K562 (cell line): ENCODE measurements around the gene CYP2E1. TPM values are rescaled to one million over a fixed set of nuclear protein-coding genes. Genes with fewer than 3 reads are reported as not detected.
"Not testable (repeated sequence)": the region's sequence is repeated elsewhere in the genome, so short reads cannot be mapped to it uniquely, and the experiment has no call there.

ENCODE experiments used
- ATAC-seq: fragments of 200-7000 bp; cut with Tn5 transposase; 3 replicates; pipeline ENCODE4 v1.9.1; 2020; ENCODE audit warnings: moderate library complexity
- BruUV-seq: library from RNA; stranded (reverse); fragments of 400-500 nt; replicated peaks from 2 replicates; lab custom pipeline; 2021; lab: Mats Ljungman, UMichigan
- CTCF ChIA-PET: fragments of 300-600 bp; formaldehyde crosslinking; extraction: SDS; loops from one replicate; lab custom pipeline; 2021; ENCODE audit warnings: low intra/inter-chr PET ratio; lab: Yijun Ruan, JAX
- POLR2A ChIA-PET: fragments of 300-600, 350-650 bp; sonication (Branson Sonifier 250); formaldehyde crosslinking; extraction: SDS; loops from one replicate; lab custom pipeline; 2021; ENCODE audit warnings: antibody characterized with exemption, inconsistent platforms; lab: Yijun Ruan, JAX
- DNase-seq, 4 experiments: peaks; one replicate each; pipeline versions ENCODE4 v3.0.0 to v3.0.0-alpha.2; 2011 to 2018; ENCODE audit warnings: low spot score in 3 of 4, mixed read lengths in 3 of 4; ENCODE audit errors: extremely low read depth in 1 of 4
- FAIRE-seq: peaks from 2 replicates; lab custom pipeline; 2011; peaks lifted over from hg19 to GRCh38; lab: Jason Lieb, UNC
- H2AFZ ChIP-seq: 2 replicates; pipeline ENCODE4 v1.6.0; 2011; ENCODE audit warnings: low read depth, low read length, control low read depth, inconsistent platforms
- H3K27ac ChIP-seq: fragments of 200-600 bp; 3 replicates; pipeline ENCODE4 v1.8.0; 2011; ENCODE audit warnings: low read depth, mild to moderate bottlenecking, control low read depth, inconsistent platforms, low read length, moderate library complexity, mixed read lengths; ENCODE audit errors: extremely low read depth
- H3K27me3 ChIP-seq, 2 experiments: fragments of 300-600 bp in 1 of 2; 2 replicates in 1 of 2; 3 replicates in 1 of 2; pipeline versions ENCODE4 v1.6.0 to v1.8.0; 2011; ENCODE audit warnings: inconsistent platforms in 2 of 2, low read length in 2 of 2, mild to moderate bottlenecking in 1 of 2, mixed read lengths in 1 of 2, moderate library complexity in 1 of 2; ENCODE audit not compliant: control insufficient read depth in 2 of 2, insufficient read depth in 2 of 2
- H3K36me3 ChIP-seq: fragments of 300-600 bp; 3 replicates; pipeline ENCODE4 v1.8.0; 2011; ENCODE audit warnings: mild to moderate bottlenecking, low read length, inconsistent platforms; ENCODE audit not compliant: control insufficient read depth, insufficient read depth
- H3K4me1 ChIP-seq, 2 experiments: fragments of 200-600 bp in 1 of 2; replicated peaks in 1 of 2; 2 replicates in 1 of 2; 3 replicates in 1 of 2; pipeline versions ENCODE4 v1.5.1 to v1.8.0; 2011; ENCODE audit warnings: inconsistent platforms in 2 of 2, low read length in 2 of 2, mild to moderate bottlenecking in 1 of 2, mixed read lengths in 1 of 2, moderate library complexity in 1 of 2; ENCODE audit not compliant: control insufficient read depth in 2 of 2, insufficient read depth in 2 of 2
- H3K4me2 ChIP-seq: 2 replicates; pipeline ENCODE4 v1.6.1; 2011; ENCODE audit warnings: low read length, control low read depth, inconsistent platforms, mixed read lengths; ENCODE audit not compliant: insufficient read depth
- H3K4me3 ChIP-seq: fragments of 200-600 bp; sonication (generic), shearing (Covaris generic); 2 replicates; pipeline ENCODE4 v1.5.1; 2016; ENCODE audit warnings: control low read depth, inconsistent platforms
- H3K79me2 ChIP-seq: fragments of 200-600 bp; 3 replicates; pipeline ENCODE4 v1.8.0; 2011; ENCODE audit warnings: low read length, inconsistent platforms; ENCODE audit not compliant: control insufficient read depth, insufficient read depth
- H3K9ac ChIP-seq, 2 experiments: 2 replicates each; pipeline versions ENCODE4 v1.6.0 to v1.6.1; 2011; ENCODE audit warnings: low read depth in 2 of 2, low read length in 2 of 2, control low read depth in 1 of 2, inconsistent platforms in 1 of 2, mild to moderate bottlenecking in 1 of 2, mixed read lengths in 1 of 2; ENCODE audit not compliant: insufficient read depth in 1 of 2
- H3K9me1 ChIP-seq: one replicate; pipeline ENCODE4 v1.6.0; 2011; ENCODE audit warnings: inconsistent platforms, mild to moderate bottlenecking, low read length, moderate library complexity; ENCODE audit not compliant: control insufficient read depth, insufficient read depth
- H3K9me3 ChIP-seq: replicated peaks from 2 replicates; pipeline ENCODE4 v1.5.1; 2011; ENCODE audit warnings: low read depth, low read length, inconsistent platforms; ENCODE audit not compliant: control insufficient read depth, insufficient read depth
- H4K20me1 ChIP-seq: replicated peaks from 2 replicates; pipeline ENCODE4 v1.6.1; 2011; ENCODE audit warnings: low read length, inconsistent platforms, mixed read lengths; ENCODE audit not compliant: control insufficient read depth, insufficient read depth
- WGBS: fragments of 100-300 bp; shearing (Covaris generic); methylation state at CpG from one replicate; pipeline ENCODE4 v1.1.6; 2016; ENCODE audit warnings: low coverage, mixed read lengths; ENCODE audit not compliant: insufficient coverage; ENCODE audit errors: missing lambda C conversion rate; 5-methylcytosine and 5-hydroxymethylcytosine counted together
- in situ Hi-C: fragments of 300-500 bp; cut with MboI; formaldehyde crosslinking; loops from 4 replicates; pipeline ENCODE4 v1.15.0; 2018; ENCODE audit warnings: inconsistent platforms, mixed read lengths
- intact Hi-C: fragments of 100-400 bp; cut with micrococcal nuclease; formaldehyde crosslinking; loops from 2 replicates; pipeline ENCODE4 v1.14.2; 2022
- polyA plus RNA-seq, 8 experiments: library from polyadenylated mRNA; depleted of rRNA in 4 of 8; stranded (reverse) in 5 of 8; unstranded in 3 of 8; fragments of >200 nt; fragmentation: Nextera tagmentation in 2 of 8; fragmentation: Illumina TruSeq in 1 of 8; extraction: Ambion mirVana in 2 of 8; extraction: Trizol in 1 of 8; gene quantifications; 2 replicates each; pipeline versions ENCODE4 v1.2.1 to v1.2.3, GENCODE V29; 2011 to 2014; ENCODE audit warnings: inconsistent platforms in 1 of 8, missing spikeins in 1 of 8
- total RNA-seq, 7 experiments: library from RNA; depleted of rRNA in 6 of 7; stranded (reverse); fragments of >200 nt in 6 of 7; fragmentation: Illumina TruSeq in 2 of 7; extraction: Trizol in 2 of 7; gene quantifications; 2 replicates each; pipeline versions ENCODE4 v1.2.1 to v1.2.3, GENCODE V29; 2011 to 2021; ENCODE audit warnings: low replicate concordance in 1 of 7

CYP2E1 gene
- total and polyA plus RNA-seq, 9 of the 15 experiments (the other 6 are each of a cell fraction or from before 2014, with no cell fraction given), result 0.07 to 1.6 (median 0.19) TPM; not detected in 2

DNA sequence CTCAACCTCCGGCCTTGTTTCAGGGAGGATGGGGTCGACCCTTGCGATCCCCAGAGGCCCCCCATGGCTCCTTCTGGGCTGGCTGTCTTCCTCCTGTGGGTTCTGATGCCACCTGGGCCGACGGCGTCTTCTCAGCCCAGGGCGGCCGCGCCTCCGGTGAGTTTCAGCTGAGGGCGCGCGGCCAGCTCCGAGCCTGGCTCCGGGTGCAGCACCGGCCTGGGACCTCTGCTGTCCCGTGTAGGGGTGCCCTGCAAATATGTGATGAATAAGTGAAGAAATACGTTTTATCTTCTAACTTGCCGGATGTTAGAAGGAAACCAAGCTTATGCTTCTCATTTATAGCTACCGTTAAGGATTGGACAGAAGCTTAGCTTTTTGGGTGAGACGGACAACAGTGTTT lies 42.6 kb downstream of the CYP2E1 start:
- in situ Hi-C loops, FAIRE-seq, BruUV-seq, H3K4me2 ChIP-seq, H3K9me3 ChIP-seq, H3K27ac ChIP-seq, H3K36me3 ChIP-seq, H2AFZ ChIP-seq, CTCF ChIA-PET, H3K79me2 ChIP-seq, DNase-seq, ATAC-seq, H4K20me1 ChIP-seq, H3K9me1 ChIP-seq, H3K4me1 ChIP-seq, POLR2A ChIA-PET, H3K4me3 ChIP-seq, H3K9ac ChIP-seq: not testable (repeated sequence)
- WGBS, result 69% methylated on average over 7 of the region's 21 CpGs
- intact Hi-C loops, result loop anchor here (5.0 kb wide), 1 partner anchor 142 kb away; no protein-coding TSS in a partner anchor
- peaks cover 0 to 14% of the 10 kb centered on the region in 2 experiments; a peak in 1 of 5 replicates for H3K27me3 ChIP-seq

DNA sequence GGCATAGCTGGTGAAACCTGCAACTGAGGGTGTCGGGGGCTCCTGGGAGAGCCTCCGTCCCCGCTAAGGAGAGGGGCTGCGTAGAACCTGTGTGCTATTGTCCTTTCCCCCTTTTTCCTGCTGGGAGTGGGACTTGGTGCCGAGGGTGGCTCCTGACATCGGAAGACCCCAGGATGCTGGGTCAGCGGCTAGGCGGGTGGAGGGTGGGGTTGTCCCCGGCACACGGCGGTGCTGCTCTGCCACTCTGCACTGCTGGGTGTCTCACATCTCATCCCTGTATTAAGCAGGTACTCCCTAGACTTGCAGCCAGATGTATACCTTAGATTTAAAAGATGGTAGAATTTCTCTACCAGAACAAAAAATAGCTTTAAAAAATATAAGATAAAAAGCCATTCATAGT lies 44.9 kb downstream of the CYP2E1 start:
- ATAC-seq, H3K4me2 ChIP-seq, FAIRE-seq, H3K9ac ChIP-seq, H4K20me1 ChIP-seq, H3K36me3 ChIP-seq, DNase-seq, in situ Hi-C loops, H2AFZ ChIP-seq, H3K4me1 ChIP-seq, H3K9me1 ChIP-seq, CTCF ChIA-PET, H3K79me2 ChIP-seq, H3K27ac ChIP-seq, POLR2A ChIA-PET, BruUV-seq, H3K4me3 ChIP-seq, H3K27me3 ChIP-seq, H3K9me3 ChIP-seq: not testable (repeated sequence)
- WGBS, result 49% methylated on average over 9 of the region's 11 CpGs
- intact Hi-C loops, result loop anchor here (5.0 kb wide), 1 partner anchor 145 kb away; no protein-coding TSS in a partner anchor
